Activated CD8-positive, alpha-beta memory T cell treated with anti-CD3 and anti-CD28 coated beads for 1 hour (primary cell): ENCODE data around the gene AP4E1.
"Not testable (repeated sequence)": the region's sequence is repeated elsewhere in the genome, so short reads cannot be mapped to it uniquely, and the experiment has no call there.

Experiments
- DNase-seq, 2 donors: peaks; one replicate each; pipeline ENCODE4 v3.0.0-alpha.2; 2020; ENCODE audit warnings: low read depth in 1 of 2; ENCODE audit errors: extremely low read depth in 1 of 2

AP4E1 gene

GRCh38 chr15:50943638-50944037, 35.2 kb downstream of the AP4E1 start:
- no peak for DNase-seq

GRCh38 chr15:50944672-50945071, 36.2 kb downstream of the AP4E1 start:
- no peak for DNase-seq

GRCh38 chr15:50945725-50946124, 37.2 kb downstream of the AP4E1 start:
- no peak for DNase-seq

GRCh38 chr15:50950745-50951144, 42.3 kb downstream of the AP4E1 start:
- DNase-seq, result not testable (repeated sequence)

- no peak for DNase-seq
Observed at GRCh38 chr15:50953302-50953701, 44.8 kb downstream of the AP4E1 start.

GRCh38 chr15:50954837-50955236, 46.4 kb downstream of the AP4E1 start:
- DNase-seq, result not testable (repeated sequence)

GRCh38 chr15:50959717-50960116, 51.2 kb downstream of the AP4E1 start:
- DNase-seq, result no peak

GRCh38 chr15:50964075-50964474, 55.6 kb downstream of the AP4E1 start:
- no peak for DNase-seq

GRCh38 chr15:50968353-50968752, 59.9 kb downstream of the AP4E1 start:
- DNase-seq, result no peak

- no peak for DNase-seq
Observed at GRCh38 chr15:50970524-50970923, 62.0 kb downstream of the AP4E1 start.

GRCh38 chr15:50971115-50971514, 62.6 kb downstream of the AP4E1 start:
- DNase-seq, result no peak

- no peak for DNase-seq
Observed at GRCh38 chr15:50971542-50971941, 63.1 kb downstream of the AP4E1 start.

GRCh38 chr15:50973605-50974004, 65.1 kb downstream of the AP4E1 start:
- no peak for DNase-seq

GRCh38 chr15:50977162-50977561, 68.7 kb downstream of the AP4E1 start:
- DNase-seq, result no peak

- no peak for DNase-seq
Observed at GRCh38 chr15:50978580-50978979, 70.1 kb downstream of the AP4E1 start.

GRCh38 chr15:50979041-50979440, 70.6 kb downstream of the AP4E1 start:
- DNase-seq, result no peak

GRCh38 chr15:50993598-50993997, 85.1 kb downstream of the AP4E1 start:
- no peak for DNase-seq

- DNase-seq, result no peak
Observed at GRCh38 chr15:50996641-50997040, 88.2 kb downstream of the AP4E1 start.

GRCh38 chr15:50997371-50998051, 89.0 kb downstream of the AP4E1 start:
- DNase-seq, result no peak

GRCh38 chr15:51004103-51004551, 95.6 kb downstream of the AP4E1 start:
- DNase-seq, result no peak

GRCh38 chr15:51006336-51006985, 98.0 kb downstream of the AP4E1 start:
- DNase-seq, result no peak

GRCh38 chr15:51007131-51007666, 98.7 kb downstream of the AP4E1 start:
- DNase-seq, result no peak
